IMR-90 (cell line): ENCODE results near the gene PUM2.

ENCODE experiments used
- BHLHE40 ChIP-seq: fragments of 150-350 bp; IDR thresholded peaks from 2 replicates; pipeline ENCODE4 v1.6.1; 2016; ENCODE audit warnings: mild to moderate bottlenecking, low read depth, low read length
- CEBPB ChIP-seq: IDR thresholded peaks from 2 replicates; pipeline ENCODE4 v1.6.1; 2012; ENCODE audit warnings: low read depth, low read length, improper control_type of control experiment
- CHD1 ChIP-seq: IDR thresholded peaks from 2 replicates; pipeline ENCODE4 v1.6.1; 2012; ENCODE audit warnings: low read depth, low read length, improper control_type of control experiment
- CTCF ChIP-seq: conservative IDR thresholded peaks from 2 replicates; pipeline ENCODE4 v1.5.1; 2012; ENCODE audit warnings: mild to moderate bottlenecking, low read depth, low read length, improper control_type of control experiment
- ELK1 ChIP-seq: fragments of 150-350 bp; IDR thresholded peaks from 2 replicates; pipeline ENCODE4 v1.6.1; 2016; ENCODE audit warnings: low read depth, mild to moderate bottlenecking, low read length, moderate library complexity, borderline replicate concordance
- FOS ChIP-seq: fragments of 150-350 bp; IDR thresholded peaks from 2 replicates; pipeline ENCODE4 v1.6.1; 2016; ENCODE audit warnings: low read depth, low read length
- MAZ ChIP-seq: IDR thresholded peaks from 2 replicates; pipeline ENCODE4 v1.6.1; 2012; ENCODE audit warnings: low read depth, mild to moderate bottlenecking, low read length, improper control_type of control experiment, moderate library complexity, borderline replicate concordance
- MXI1 ChIP-seq: IDR thresholded peaks from 2 replicates; pipeline ENCODE4 v1.6.1; 2012; ENCODE audit warnings: low read depth, mild to moderate bottlenecking, low read length, moderate library complexity, borderline replicate concordance
- POLR2A ChIP-seq: IDR thresholded peaks from 2 replicates; pipeline ENCODE4 v1.6.1; 2012; ENCODE audit warnings: mild to moderate bottlenecking, low read depth, low read length
- RAD21 ChIP-seq: IDR thresholded peaks from 2 replicates; pipeline ENCODE4 v1.6.1; 2012; ENCODE audit warnings: low read length, improper control_type of control experiment
- RCOR1 ChIP-seq: IDR thresholded peaks from 2 replicates; pipeline ENCODE4 v1.6.1; 2012; ENCODE audit warnings: mild to moderate bottlenecking, low read length, improper control_type of control experiment; ENCODE audit not compliant: insufficient replicate concordance
- RFX5 ChIP-seq: IDR thresholded peaks from 2 replicates; pipeline ENCODE4 v1.8.0; 2012; ENCODE audit warnings: low read depth, mild to moderate bottlenecking, low read length, moderate library complexity
- SMC3 ChIP-seq: fragments of 150-350 bp; IDR thresholded peaks from 2 replicates; pipeline ENCODE4 v1.6.1; 2016; ENCODE audit warnings: low read depth, mild to moderate bottlenecking, antibody characterized with exemption, low read length, moderate library complexity
- USF2 ChIP-seq: fragments of 150-350 bp; IDR thresholded peaks from 2 replicates; pipeline ENCODE4 v1.6.1; 2017; ENCODE audit warnings: mild to moderate bottlenecking, antibody characterized with exemption, low read length, low read depth

- TF ChIP-seq CTCF (no peak), POLR2A (no peak), RCOR1 (no peak), BHLHE40 (no peak), CEBPB (no peak), RAD21 (no peak), USF2 (no peak), MXI1 (no peak), MAZ (no peak), CHD1 (no peak), RFX5 (no peak), FOS (no peak), ELK1 (no peak), SMC3 (no peak)
Observed at GRCh38 chr2:20264629-20265028, 86.0 kb downstream of the PUM2 start.
